C4-2B (cell line): Measurements from ENCODE around the gene GON4L.
"Not testable (repeated sequence)": the region's sequence is repeated elsewhere in the genome, so short reads cannot be mapped to it uniquely, and the experiment has no call there.

Experiments used
- H3K27ac ChIP-seq: fragments of 450-650 bp; 2 replicates; pipeline ENCODE4 v1.5.1; 2017
- ZFX ChIP-seq: fragments of 450-650 bp; IDR thresholded peaks from 2 replicates; pipeline ENCODE4 v1.6.1; 2017
- TF ChIP-seq, protein P1 (sequence below): fragments of 450-650 bp; conservative IDR thresholded peaks from 2 replicates; pipeline ENCODE4 v1.5.1; 2017; ENCODE audit warnings: mild to moderate bottlenecking

Gene GON4L

DNA sequence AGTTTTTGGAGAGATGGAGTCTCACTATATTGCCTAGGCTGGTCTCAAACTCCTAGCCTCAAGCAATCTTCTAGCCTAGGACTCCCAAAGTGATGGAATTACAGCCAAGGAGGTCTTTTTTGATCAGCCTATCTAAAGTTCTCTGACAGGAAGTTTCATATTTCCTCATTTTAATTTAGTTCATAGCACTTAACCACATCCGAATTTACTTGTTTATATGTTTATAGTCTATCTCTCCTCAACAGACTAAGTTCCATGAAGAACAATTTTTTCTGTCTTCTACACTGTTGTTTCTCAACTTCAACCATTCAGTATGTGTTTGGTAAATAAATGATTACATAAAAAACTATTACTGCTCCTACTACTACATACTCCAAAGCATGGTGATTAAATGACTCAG is 47.9 kb downstream of the GON4L start:
- TF ChIP-seq, protein P1, sequence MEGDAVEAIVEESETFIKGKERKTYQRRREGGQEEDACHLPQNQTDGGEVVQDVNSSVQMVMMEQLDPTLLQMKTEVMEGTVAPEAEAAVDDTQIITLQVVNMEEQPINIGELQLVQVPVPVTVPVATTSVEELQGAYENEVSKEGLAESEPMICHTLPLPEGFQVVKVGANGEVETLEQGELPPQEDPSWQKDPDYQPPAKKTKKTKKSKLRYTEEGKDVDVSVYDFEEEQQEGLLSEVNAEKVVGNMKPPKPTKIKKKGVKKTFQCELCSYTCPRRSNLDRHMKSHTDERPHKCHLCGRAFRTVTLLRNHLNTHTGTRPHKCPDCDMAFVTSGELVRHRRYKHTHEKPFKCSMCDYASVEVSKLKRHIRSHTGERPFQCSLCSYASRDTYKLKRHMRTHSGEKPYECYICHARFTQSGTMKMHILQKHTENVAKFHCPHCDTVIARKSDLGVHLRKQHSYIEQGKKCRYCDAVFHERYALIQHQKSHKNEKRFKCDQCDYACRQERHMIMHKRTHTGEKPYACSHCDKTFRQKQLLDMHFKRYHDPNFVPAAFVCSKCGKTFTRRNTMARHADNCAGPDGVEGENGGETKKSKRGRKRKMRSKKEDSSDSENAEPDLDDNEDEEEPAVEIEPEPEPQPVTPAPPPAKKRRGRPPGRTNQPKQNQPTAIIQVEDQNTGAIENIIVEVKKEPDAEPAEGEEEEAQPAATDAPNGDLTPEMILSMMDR: no peak
- no peak overlapping the region for H3K27ac ChIP-seq

DNA sequence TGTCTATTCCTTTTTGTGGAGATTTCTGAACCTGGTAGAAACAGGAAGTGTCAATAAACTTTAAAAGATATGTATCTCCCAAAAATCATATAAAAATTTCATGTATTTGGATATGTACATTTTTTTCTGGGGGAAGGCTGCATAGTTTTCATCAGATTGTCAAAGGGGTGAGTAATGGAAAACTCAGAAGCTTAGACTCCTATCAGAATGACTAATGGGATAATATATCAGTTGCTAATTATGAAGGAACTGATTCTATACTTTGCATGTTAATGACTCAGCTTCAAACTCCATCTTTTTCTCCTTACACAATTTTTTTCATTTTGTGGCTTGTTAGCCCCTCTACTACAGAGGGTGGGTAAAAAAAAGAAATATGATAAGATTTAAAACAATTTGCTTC is 55.9 kb downstream of the GON4L start:
- no peak overlapping the region for H3K27ac ChIP-seq
- no peak for TF ChIP-seq ZFX
- TF ChIP-seq, protein P1: no peak

DNA sequence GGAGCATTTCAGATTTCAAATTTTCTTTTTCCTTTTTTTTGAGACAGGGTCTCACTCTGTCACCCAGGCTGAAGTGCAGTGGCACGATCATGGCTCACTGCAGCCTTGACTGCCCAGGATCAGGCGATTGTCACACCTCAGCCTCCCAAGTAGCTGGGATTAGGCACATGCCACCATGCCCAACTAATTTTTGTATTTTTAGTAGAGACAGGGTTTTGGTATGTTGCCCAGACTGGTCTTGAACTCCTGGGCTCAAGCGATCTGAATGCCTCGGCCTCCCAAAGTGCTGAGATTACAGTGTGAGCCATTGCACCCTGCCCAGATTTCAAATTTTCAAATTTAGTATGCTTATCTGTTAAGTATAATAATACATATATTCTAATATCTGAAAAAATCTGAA is 61.4 kb downstream of the GON4L start:
- not testable (repeated sequence) for H3K27ac ChIP-seq

DNA sequence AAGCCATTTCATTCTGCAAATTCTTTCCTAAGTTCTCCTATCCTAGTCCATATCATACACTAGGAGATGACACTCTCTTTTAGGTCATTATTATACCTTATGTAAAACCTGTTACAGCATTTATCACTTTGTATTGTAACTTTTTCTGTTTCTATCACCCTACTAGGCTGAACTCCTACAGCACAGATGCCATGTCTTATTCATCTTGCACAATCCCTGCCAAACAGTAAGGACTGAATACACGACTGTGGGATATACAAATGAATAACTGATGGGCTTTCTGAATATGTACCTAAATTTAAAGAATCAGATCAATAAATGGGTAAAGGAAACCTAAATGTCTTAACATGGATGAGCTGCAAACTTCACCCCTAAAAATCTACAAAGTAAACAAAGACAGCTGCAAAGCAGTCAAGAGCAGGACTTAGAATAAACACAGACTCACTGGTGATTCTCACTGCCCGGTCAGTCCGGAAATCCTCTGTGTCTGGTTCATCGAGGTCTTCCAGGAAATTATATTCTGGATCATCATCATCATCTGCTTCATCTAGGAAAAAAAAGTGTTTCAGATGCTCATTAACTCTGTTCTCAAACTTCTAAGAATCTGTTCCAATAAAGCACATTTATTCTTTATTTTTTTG is 62.3 kb downstream of the GON4L start:
- TF ChIP-seq, protein P1: no peak
- no peak for TF ChIP-seq ZFX
- no peak overlapping the region for H3K27ac ChIP-seq

DNA sequence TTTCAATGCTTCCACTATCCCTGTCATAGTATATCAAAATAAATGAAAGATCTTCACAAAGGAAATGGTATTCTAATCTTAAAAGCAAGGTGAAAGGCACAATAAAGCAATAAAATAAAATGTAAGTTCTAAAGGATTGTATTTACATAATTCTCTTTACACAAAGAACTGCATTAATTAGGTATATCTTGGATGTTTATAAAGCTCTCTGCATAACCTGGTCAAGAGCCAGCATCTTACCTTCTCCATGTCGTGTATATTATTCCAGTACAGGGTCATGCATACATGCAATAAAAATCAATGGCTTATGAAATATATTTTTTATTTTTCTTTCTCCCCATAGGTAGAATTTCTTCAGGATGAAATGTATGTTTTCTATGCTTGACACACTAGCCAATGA is 63.8 kb downstream of the GON4L start:
- TF ChIP-seq ZFX: no peak
- TF ChIP-seq, protein P1: no peak
- H3K27ac ChIP-seq: no peak overlapping the region

DNA sequence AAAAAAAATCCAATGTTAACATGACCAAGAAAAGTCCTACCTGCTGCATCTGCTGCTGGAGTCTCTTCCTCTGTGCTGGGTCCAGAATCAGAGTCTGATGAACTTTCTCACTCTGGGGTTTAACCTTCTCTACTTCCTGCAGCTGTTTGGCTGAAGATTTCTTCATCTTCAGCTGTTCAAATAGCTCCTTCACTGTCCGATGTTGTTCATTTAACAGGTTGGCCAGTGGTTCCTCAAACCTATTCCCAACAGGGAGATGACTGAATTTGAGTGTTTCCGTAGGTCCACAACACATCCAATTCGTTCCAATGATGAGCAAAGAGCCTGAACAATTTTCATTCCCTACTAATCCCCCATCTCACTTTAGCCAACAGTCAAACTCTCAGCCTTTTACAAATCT is 79.4 kb downstream of the GON4L start:
- no peak for TF ChIP-seq ZFX
- TF ChIP-seq, protein P1: no peak

DNA sequence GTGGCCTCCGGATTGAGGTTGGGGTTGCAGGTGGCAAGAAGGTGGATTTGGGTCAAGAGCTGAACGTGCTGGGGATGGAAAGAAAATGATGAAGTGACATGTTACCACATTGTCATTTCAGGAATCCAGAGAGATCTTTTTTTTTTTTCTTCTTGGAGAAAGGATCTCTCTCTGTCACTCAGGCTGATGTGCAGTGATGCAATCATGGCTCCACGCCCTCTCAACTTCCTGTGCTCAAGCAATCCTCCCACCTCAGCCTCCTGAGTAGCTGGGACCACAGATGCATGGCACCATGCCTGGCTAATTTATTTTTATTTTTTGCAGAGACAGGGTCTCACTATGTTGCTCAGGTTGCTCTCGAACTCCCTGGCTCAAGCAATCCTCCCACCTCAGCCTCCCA is 80.6 kb downstream of the GON4L start:
- no peak overlapping the region for H3K27ac ChIP-seq
- TF ChIP-seq, protein P1: no peak

More for the DNA sequence above, 79.4 kb downstream of the GON4L start:
- H3K27ac ChIP-seq: no peak overlapping the region

DNA sequence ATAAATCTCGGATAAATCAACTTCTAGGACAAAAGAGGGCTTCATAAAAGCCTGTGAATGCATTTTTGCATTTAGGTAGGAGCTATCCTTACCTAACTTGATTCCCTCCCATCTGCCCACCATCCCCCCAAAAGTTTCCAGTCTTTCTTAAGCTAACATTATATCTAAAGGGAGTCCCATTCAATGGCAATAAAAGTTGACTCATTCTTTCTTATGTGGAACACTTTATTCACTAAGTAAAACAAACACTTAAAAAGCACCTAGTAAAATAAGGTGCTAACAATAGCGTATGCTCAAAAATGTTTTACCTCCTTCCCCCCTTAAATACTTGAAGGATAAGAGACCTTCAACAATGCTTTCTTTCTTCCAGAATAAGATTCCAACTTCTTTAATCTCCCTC is 83.8 kb downstream of the GON4L start:
- H3K27ac ChIP-seq: no peak overlapping the region
- TF ChIP-seq, protein P1: no peak
- TF ChIP-seq ZFX: no peak
